Stimulated activated CD4-positive, alpha-beta T cell treated with anti-CD3 and anti-CD28 coated beads, Interleukin-4, amount 100 ng/mL, for 48 hours (primary cell): ENCODE measurements around the gene POLN.
A peak's percentile ranks its signal among the peaks of the same experiment; 100 is the strongest.
"Not testable (repeated sequence)": the region's sequence is repeated elsewhere in the genome, so short reads cannot be mapped to it uniquely, and the experiment has no call there.

ENCODE experiments used
- DNase-seq, 2 donors: peaks; one replicate each; pipeline ENCODE4 v3.0.0-alpha.2; 2020; ENCODE audit warnings: low read depth in 2 of 2

POLN gene

DNA sequence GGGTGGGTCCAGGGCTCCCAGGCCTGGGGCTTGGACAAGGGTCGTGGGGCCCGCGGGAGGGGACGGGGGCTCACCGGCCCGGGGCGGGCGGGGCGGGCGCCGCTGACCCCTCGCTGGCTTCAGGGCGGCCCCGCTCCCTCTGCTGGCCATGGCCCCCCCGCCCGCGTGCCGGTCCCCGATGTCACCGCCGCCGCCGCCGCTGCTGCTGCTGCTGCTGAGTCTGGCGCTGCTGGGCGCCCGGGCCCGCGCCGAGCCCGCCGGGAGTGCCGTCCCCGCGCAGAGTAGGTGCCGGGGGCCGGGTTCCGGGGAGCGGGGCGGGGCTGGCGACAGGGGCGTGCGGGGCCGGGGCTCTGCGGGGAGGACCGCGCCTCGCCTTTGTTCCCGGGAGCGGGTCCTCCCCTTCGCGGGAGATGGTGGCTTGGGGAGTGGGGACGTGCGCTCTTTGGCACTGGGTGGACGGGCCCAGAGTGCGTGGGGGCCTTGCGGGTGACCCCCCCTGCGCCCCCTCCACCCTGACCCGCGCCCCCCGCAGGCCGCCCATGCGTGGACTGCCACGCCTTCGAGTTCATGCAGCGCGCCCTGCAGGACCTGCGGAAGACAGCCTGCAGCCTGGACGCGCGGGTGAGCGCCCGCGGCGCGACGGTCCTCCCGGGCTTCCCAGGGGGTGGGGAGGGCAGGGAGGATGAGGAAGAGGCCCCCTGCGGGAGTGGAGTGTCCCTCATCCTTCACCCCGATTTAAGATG lies 199.5 kb downstream of the POLN start:
- DNase-seq = peak; percentile 17 to 30

DNA sequence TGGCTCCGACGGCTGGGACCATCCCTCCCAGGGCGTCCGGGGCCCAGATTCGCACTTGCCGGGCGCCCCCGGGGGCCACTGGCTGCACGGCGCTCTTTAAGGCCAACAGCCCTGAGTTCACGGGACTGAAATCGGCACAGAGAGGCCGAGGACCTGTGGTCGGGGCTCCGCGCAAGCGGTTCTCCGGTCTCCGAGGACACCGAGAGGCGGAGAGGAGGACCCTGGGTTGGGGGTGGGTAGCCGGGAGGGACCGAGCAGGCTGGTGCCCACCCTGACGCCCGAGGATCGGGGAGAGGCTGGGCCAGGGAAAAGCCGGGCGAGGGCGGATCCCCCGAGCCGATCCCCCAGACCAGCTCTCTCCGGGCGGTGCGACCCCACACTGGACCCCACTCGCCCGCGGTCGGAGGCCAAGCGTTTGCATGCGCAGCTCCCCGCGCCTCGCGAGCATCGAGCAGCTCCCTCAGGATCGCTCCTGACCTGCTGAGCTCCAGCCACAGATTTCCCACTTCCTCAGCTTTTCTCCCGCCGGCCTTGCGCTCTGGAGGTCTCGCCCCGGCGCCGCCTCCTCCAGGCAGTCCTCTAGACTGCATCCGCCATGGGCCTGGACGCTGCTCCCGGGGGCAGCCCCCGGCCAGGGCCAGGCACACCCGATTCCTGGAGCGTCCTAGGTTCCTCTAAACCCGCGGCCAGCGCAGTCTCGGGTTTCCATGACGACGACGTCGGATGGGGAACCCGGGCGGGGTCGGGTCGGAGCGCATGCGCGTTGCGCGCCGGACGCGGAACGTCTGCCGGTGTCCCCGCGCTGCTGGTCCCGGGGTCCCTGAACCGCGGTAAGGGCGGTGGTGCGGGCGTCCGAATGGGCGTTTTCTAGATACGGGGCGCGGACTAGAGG lies 200.4 kb downstream of the POLN start:
- DNase-seq = peak; percentile 87 to 88

DNA sequence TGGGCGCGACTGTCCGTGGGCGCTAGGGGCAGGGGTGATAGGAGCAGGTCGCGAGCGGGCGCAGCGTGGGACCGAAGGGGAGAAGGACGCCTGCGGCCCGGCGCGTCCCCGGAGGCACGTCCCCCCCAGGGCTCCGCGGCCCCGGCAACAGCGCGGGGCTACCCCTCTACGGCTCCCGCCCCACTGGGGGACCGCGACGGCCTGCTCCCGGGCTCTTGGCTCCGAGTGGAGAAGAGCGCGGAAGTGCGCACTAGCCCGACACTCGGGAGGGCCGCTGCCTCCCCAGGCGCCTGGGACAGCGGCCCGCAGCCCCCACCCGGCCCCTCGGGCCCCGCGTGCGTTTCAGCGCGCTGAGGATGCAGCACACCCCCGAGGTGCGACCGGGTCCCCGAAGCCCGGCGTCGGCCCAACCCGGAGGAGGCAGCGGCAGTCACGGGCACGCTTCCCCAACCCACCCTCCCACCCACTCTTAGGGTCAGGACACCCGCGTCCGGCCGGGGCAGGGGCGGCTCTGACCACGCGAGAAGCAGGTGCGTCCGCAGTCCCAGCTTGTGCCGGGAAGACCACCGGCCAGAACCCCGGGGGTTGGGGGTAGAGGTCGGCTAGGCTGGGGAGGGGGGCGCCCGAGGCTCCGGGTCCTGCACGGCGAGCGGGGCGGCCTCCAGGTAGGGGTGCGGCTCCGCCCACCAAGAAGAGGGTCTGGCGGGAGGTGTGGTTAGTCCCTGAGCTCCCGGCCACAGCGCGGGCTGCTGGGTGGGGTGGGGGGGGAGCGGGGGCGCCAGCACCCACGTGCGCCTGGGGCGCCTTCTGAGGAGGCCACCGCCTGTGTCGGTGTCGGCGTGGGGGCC lies 201.3 kb downstream of the POLN start:
- DNase-seq = no peak

DNA sequence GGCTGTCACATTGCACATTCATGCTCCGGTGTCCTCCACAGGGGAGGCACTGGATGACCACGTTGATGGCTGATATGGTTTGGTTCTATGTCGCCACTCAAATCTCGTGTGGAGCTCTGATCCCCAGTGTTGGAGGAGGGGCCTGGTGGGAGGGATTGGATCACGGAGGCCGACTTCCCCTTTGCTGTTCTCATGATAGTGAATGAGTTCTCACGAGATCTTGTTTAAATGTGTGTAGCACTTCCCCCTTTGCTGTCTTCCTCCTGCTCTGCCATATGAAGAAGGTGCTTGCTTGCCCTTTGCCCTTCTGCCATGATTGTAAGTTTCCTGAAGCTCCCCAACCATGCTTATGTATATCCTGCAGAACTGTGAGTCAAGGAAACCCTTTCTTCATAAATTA lies 205.1 kb downstream of the POLN start:
- no peak for DNase-seq

DNA sequence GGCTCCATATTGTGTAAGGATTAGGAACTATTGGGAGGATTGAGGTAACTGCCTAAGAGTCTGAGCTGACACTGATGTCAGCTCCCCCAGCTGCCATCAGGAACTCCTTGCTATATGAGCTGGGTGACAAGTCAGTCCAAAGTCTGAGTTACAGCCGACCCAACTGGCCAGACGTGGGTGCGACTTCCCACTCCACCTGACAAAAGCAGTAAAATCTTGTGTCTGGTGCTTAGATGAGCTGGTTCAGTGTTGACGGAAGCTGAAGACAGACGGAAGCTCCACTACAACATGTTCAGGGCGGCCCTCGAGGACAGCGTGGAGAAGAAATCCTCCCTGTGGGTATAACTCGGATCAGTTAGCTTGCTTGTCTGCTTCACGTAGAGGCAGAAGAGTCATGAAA lies 205.6 kb downstream of the POLN start:
- no peak for DNase-seq

DNA sequence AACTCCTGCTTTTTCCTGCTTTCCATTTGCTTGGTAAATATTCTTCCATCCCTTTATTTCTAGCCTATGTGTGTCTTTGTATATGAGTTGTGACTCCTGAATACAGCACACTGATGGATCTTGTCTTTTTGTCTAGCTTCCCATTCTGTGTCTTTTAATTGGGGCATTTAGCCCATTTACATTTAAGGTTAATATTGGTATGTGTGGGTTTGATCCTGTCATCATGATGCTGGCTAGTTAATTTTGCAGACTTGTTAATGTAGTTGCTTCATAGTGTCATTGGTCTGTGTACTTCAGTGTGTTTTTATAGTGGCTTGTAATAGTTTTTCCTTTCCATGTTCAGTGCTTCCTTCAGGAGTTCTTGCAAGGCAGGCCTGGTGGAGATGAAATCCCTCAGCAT lies 210.8 kb downstream of the POLN start:
- not testable (repeated sequence) for DNase-seq

DNA sequence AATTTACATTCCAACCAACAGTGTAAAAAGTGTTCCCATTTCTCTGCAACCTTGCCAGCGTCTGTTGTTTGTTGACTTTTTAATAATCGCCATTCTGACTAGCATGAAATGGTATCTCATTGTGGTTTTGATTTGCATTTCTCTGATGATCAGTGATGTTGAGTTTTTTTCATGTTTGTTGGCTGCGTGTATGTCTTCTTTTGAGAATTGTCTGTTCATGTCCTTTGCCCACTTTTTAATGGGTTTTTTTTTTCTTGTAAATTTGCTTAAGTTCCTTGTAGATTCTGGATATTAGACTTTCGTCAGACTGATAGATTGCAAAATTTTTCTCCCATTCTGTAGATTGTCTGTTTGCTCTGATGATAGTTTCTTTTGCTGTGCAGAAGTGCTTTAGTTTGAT lies 214.8 kb downstream of the POLN start:
- not testable (repeated sequence) for DNase-seq

DNA sequence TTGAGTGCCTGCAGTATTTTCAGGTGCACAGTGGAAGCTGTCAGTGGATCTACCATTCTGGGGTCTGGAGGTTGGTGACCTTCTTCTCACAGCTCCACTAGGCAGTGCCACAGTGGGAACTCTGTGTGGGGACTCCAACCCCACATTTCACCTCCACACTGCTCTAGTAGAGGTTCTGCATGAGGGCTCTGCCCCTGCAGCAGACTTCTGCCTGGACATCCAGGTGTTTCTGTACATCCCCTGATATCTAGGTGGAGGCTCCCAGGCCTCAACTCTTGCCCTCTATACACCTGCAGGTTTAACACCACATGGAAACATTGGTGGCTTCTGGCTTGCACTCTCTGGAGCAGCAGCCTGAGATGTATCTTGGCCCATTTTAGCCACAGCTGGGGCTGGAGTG lies 216.1 kb downstream of the POLN start:
- no peak for DNase-seq

DNA sequence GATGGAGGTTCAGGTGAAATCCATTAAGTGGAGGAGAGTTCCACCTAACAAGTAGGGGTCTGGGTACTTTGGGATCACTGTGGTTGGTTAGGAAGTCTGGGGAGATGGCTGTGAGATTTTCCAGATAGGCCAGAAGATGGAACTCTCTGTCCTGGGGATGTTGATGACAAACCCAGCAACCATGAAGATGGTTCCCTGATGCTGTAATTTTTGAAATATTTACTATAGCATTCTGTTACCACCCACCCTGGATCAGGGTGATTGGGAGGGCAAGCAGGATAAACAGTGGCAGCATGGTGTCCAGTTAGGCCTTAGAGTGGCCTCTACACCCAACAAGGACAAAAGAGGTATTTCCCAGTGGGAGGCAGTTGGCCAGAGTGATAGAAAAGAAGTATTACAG lies 217.2 kb downstream of the POLN start:
- DNase-seq = no peak
